HepG2 (cell line): Measurements from ENCODE around the gene TTLL11. TPM values are rescaled to one million over a fixed set of nuclear protein-coding genes. Genes with fewer than 3 reads are reported as not detected.

Experiments used
- ATAC-seq: fragments of 200-7000 bp; cut with Tn5 transposase; 3 replicates; pipeline ENCODE4 v1.9.1; 2020; ENCODE audit warnings: mild to moderate bottlenecking, moderate library complexity
- BruUV-seq: library from RNA; stranded (reverse); fragments of 400-500 nt; replicated peaks from 2 replicates; lab custom pipeline; 2021; lab: Mats Ljungman, UMichigan
- CTCF ChIA-PET: fragments of 300-600 bp; formaldehyde crosslinking; extraction: SDS; loops from one replicate; lab custom pipeline; 2021; ENCODE audit warnings: low total read pairs, inconsistent platforms, low intra/inter-chr PET ratio; lab: Yijun Ruan, JAX
- POLR2A ChIA-PET: fragments of 350-600 bp; sonication (Branson Sonifier 250); formaldehyde crosslinking; loops from one replicate; lab custom pipeline; 2020; ENCODE audit warnings: antibody characterized with exemption, inconsistent platforms; lab: Yijun Ruan, JAX
- DNase-seq: peaks from one replicate; pipeline ENCODE4 v3.0.0-alpha.2; 2015; ENCODE audit warnings: low spot score
- FAIRE-seq: peaks from 3 replicates; lab custom pipeline; 2011; peaks lifted over from hg19 to GRCh38; lab: Jason Lieb, UNC
- H2AFZ ChIP-seq: one replicate; pipeline ENCODE4 v1.6.1; 2011; ENCODE audit warnings: low read length, inconsistent platforms
- H3K27ac ChIP-seq: fragments of 300-600 bp; 3 replicates; pipeline ENCODE4 v1.8.0; 2011; ENCODE audit warnings: mixed run types, mild to moderate bottlenecking, mixed read lengths, low read length, inconsistent platforms; ENCODE audit not compliant: insufficient read depth; ENCODE audit errors: extremely low read length
- H3K27me3 ChIP-seq, 2 experiments: fragments of 200-600 bp in 1 of 2; 2 replicates in 1 of 2; 3 replicates in 1 of 2; pipeline versions ENCODE4 v1.6.0 to v1.8.0; 2011; ENCODE audit warnings: low read length in 2 of 2, mild to moderate bottlenecking in 2 of 2, moderate library complexity in 2 of 2, inconsistent platforms in 1 of 2; ENCODE audit not compliant: insufficient read depth in 2 of 2, control insufficient read depth in 1 of 2
- H3K36me3 ChIP-seq, 2 experiments: fragments of 200-600 bp in 1 of 2; replicated peaks in 1 of 2; 2 replicates in 1 of 2; 3 replicates in 1 of 2; pipeline versions ENCODE4 v1.5.1 to v1.8.0; 2011; ENCODE audit warnings: low read length in 2 of 2, inconsistent platforms in 1 of 2; ENCODE audit not compliant: insufficient read depth in 2 of 2, control insufficient read depth in 1 of 2
- H3K4me1 ChIP-seq: 2 replicates; pipeline ENCODE4 v1.5.1; 2012; ENCODE audit warnings: low read length, inconsistent platforms; ENCODE audit not compliant: insufficient read depth
- H3K4me2 ChIP-seq: 2 replicates; pipeline ENCODE4 v1.6.0; 2011; ENCODE audit warnings: low read depth, low read length, inconsistent platforms
- H3K4me3 ChIP-seq, 3 experiments: fragments of 200-600 bp in 1 of 3; sonication (generic), shearing (Covaris generic) in 1 of 3; replicated peaks in 1 of 3; 2 replicates each; pipeline ENCODE4 v1.5.1; 2011 to 2016; ENCODE audit warnings: low read length in 3 of 3, inconsistent platforms in 2 of 3, low read depth in 2 of 3, mild to moderate bottlenecking in 2 of 3, control low read depth in 1 of 3, mixed read lengths in 1 of 3; ENCODE audit not compliant: insufficient read depth in 1 of 3
- H3K79me2 ChIP-seq: one replicate; pipeline ENCODE4 v1.6.1; 2011; ENCODE audit warnings: low read length, inconsistent platforms; ENCODE audit not compliant: insufficient read depth
- H3K9ac ChIP-seq: 2 replicates; pipeline ENCODE4 v1.6.0; 2011; ENCODE audit warnings: mild to moderate bottlenecking, low read depth, low read length, inconsistent platforms; ENCODE audit not compliant: insufficient read depth
- H3K9me3 ChIP-seq: 2 replicates; pipeline ENCODE4 v1.5.1; 2012; ENCODE audit warnings: mild to moderate bottlenecking, low read length
- H4K20me1 ChIP-seq: 2 replicates; pipeline ENCODE4 v1.6.0; 2011; ENCODE audit warnings: inconsistent platforms, mild to moderate bottlenecking, low read length, moderate library complexity; ENCODE audit not compliant: insufficient read depth
- GRHL1 ChIP-seq: sonication (generic); formaldehyde crosslinking; conservative IDR thresholded peaks from 2 replicates; pipeline ENCODE4 v1.8.0; 2022; ENCODE audit warnings: missing genetic modification reagents
- SYNCRIP ChIP-seq: fragments of 200-400 bp; formaldehyde crosslinking; IDR thresholded peaks from 2 replicates; pipeline ENCODE4 v1.6.1; 2018; ENCODE audit warnings: mild to moderate bottlenecking, low read depth, low read length; ENCODE audit not compliant: insufficient read depth
- TCF7L2 ChIP-seq: IDR thresholded peaks from 2 replicates; pipeline ENCODE4 v1.6.1; 2011; ENCODE audit warnings: mild to moderate bottlenecking, low read depth, low read length, moderate library complexity
- ZNF180 ChIP-seq: sonication (generic); formaldehyde crosslinking; IDR thresholded peaks from 2 replicates; pipeline ENCODE4 v1.4.0; 2020; ENCODE audit warnings: low read depth, missing genetic modification reagents, borderline replicate concordance
- ZNF691 ChIP-seq: sonication (generic); formaldehyde crosslinking; IDR thresholded peaks from 2 replicates; pipeline ENCODE4 v1.4.0; 2020; ENCODE audit warnings: missing genetic modification reagents, low read depth, mild to moderate bottlenecking, borderline replicate concordance
- ZSCAN9 ChIP-seq: IDR thresholded peaks from 2 replicates; pipeline ENCODE4 v1.6.1; 2016; ENCODE audit warnings: borderline replicate concordance
- whole genome bisulfite sequencing: methylation state at CpG from one replicate; pipeline ENCODE4 v1.1.6; 2017; ENCODE audit warnings: low lambda C conversion rate; 5-methylcytosine and 5-hydroxymethylcytosine counted together
- in situ Hi-C: cut with HindIII; loops from 2 replicates; pipeline ENCODE4 v1.10.0; 2017; ENCODE audit warnings: low pct_unique_long_range_greater_than_20kb; ENCODE audit not compliant: extremely low pct_ligation_motif_present
- intact Hi-C: fragments of 100-400 bp; cut with micrococcal nuclease; formaldehyde crosslinking; loops from one replicate; pipeline ENCODE4 v1.10.0; 2022; ENCODE audit not compliant: unreplicated experiment
- polyA plus RNA-seq, 8 experiments: library from polyadenylated mRNA; depleted of rRNA in 3 of 8; stranded (reverse) in 7 of 8; unstranded in 1 of 8; fragments of >200 nt; fragmentation: Illumina TruSeq in 4 of 8; extraction: Trizol in 4 of 8; gene quantifications; 2 replicates each; pipeline versions ENCODE4 v1.2.1 to v1.2.3, GENCODE V29; 2011 to 2016; ENCODE audit warnings: low read depth in 4 of 8, missing spikeins in 1 of 8, mixed read lengths in 1 of 8; ENCODE audit not compliant: insufficient read depth in 1 of 8
- total RNA-seq, 5 experiments: library from RNA; depleted of rRNA; stranded (reverse); fragments of >200 nt; fragmentation: Illumina TruSeq; extraction: Trizol; gene quantifications; 2 replicates each; pipeline ENCODE4 v1.2.3, GENCODE V29; 2016; ENCODE audit warnings: low read depth in 1 of 5

TTLL11 gene
- total and polyA plus RNA-seq, 2 of the 13 experiments (the other 11 are each of a cell fraction or from before 2014, with no cell fraction given): 4.5 to 5.2 TPM

GRCh38 chr9:122050167-122050566 lies 42.9 kb downstream of the TTLL11 start (continued):
- TF ChIP-seq GRHL1 (CRISPR knock-in tag): no peak
- no peak for TF ChIP-seq ZSCAN9
- no peak for TF ChIP-seq ZNF180

GRCh38 chr9:122042056-122042455 lies 51.1 kb downstream of the TTLL11 start:
- Histone ChIP-seq H3K4me1 (peaks cover 13% of the 10 kb centered on the region), H3K27ac (no peak overlapping the region), H2AFZ (no peak overlapping the region), H4K20me1 (no peaks in the 10 kb centered on the region), H3K27me3 (no peaks in the 10 kb centered on the region), H3K9me3 (no peaks in the 10 kb centered on the region), H3K9ac (no peak overlapping the region), H3K4me3 (no peak overlapping the region), H3K79me2 (no peaks in the 10 kb centered on the region), H3K36me3 (no peaks in the 10 kb centered on the region), H3K4me2 (no peak overlapping the region)
- POLR2A ChIA-PET: no interaction called here
- ATAC-seq (no peak), DNase-seq (peak; percentile 23), FAIRE-seq (no peak)
- CTCF ChIA-PET: no interaction called here
- intact Hi-C loops (no loop called here), in situ Hi-C loops (no loop called here)
- BruUV-seq: no TSS peak
- WGBS: 88% methylated on average over 6 of the region's 7 CpGs
- TF ChIP-seq SYNCRIP: no peak
- no peak for TF ChIP-seq ZNF691 (CRISPR knock-in tag)
- TF ChIP-seq TCF7L2: no peak
- TF ChIP-seq, all 625 proteins: peak for 0
